HL-60 (cell line): ENCODE data around the gene SPIRE2.

Source experiments
- DNase-seq, 2 experiments: peaks; one replicate each; pipeline ENCODE4 v3.0.0-alpha.2; 2010 to 2020; ENCODE audit warnings: low read depth in 1 of 2, low spot score in 1 of 2
- H3K27ac ChIP-seq: fragments of 250-450 bp; sonication (Bioruptor Pico); replicated peaks from 2 replicates; pipeline ENCODE4 v1.5.1; 2020; ENCODE audit warnings: mild to moderate bottlenecking, moderate library complexity
- H3K27me3 ChIP-seq: fragments of 250-450 bp; sonication (Bioruptor Pico); 2 replicates; pipeline ENCODE4 v1.5.1; 2021; ENCODE audit warnings: mild to moderate bottlenecking, moderate library complexity; ENCODE audit not compliant: insufficient read depth, poor library complexity, severe bottlenecking
- H3K4me3 ChIP-seq: replicated peaks from 2 replicates; pipeline ENCODE4 v1.5.1; 2011; ENCODE audit warnings: mild to moderate bottlenecking, control low read depth, low read length; ENCODE audit not compliant: insufficient read depth
- CTCF ChIP-seq: IDR thresholded peaks from one replicate; pipeline ENCODE4 v1.5.1; 2011; ENCODE audit warnings: low read length, control low read depth, inconsistent platforms; ENCODE audit not compliant: insufficient read depth
- GABPA ChIP-seq: IDR thresholded peaks from 2 replicates; pipeline ENCODE4 v1.6.1; 2012; ENCODE audit warnings: low read depth
- POLR2AphosphoS5 ChIP-seq: IDR thresholded peaks from 2 replicates; pipeline ENCODE4 v1.6.1; 2012; ENCODE audit warnings: low read depth
- REST ChIP-seq: IDR thresholded peaks from 2 replicates; pipeline ENCODE4 v1.6.1; 2012; ENCODE audit warnings: low read depth; ENCODE audit not compliant: insufficient replicate concordance
- SPI1 ChIP-seq: IDR thresholded peaks from 2 replicates; pipeline ENCODE4 v1.6.1; 2012; ENCODE audit warnings: low read depth, mild to moderate bottlenecking, borderline replicate concordance

SPIRE2 gene

GRCh38 chr16:89890200-89890599, 61.9 kb downstream of the SPIRE2 start:
- H3K27me3 ChIP-seq: no peaks in the 10 kb centered on the region
- TF ChIP-seq SPI1: no peak
- no peak for TF ChIP-seq POLR2AphosphoS5
- TF ChIP-seq REST: no peak
- TF ChIP-seq GABPA: no peak
- TF ChIP-seq CTCF: no peak

GRCh38 chr16:89890886-89891657, 62.8 kb downstream of the SPIRE2 start:
- no peaks in the 10 kb centered on the region for H3K27me3 ChIP-seq
- no peak for DNase-seq

More at GRCh38 chr16:89890200-89890599, 61.9 kb downstream of the SPIRE2 start:
- DNase-seq: no peak
- Histone ChIP-seq H3K27ac (no peak overlapping the region), H3K4me3 (no peak overlapping the region)

More at GRCh38 chr16:89890886-89891657, 62.8 kb downstream of the SPIRE2 start:
- Histone ChIP-seq H3K27ac (no peak overlapping the region), H3K4me3 (no peak overlapping the region)
- no peak for TF ChIP-seq REST
- no peak for TF ChIP-seq SPI1
- TF ChIP-seq POLR2AphosphoS5: no peak
- TF ChIP-seq GABPA: no peak
- no peak for TF ChIP-seq CTCF
